ENCODE measurements around the gene TMEM134.

Gene TMEM134

GRCh38 chr11:67455054-67455453 lies 14.0 kb downstream of the TMEM134 start, which contains the start of gene CABP4:
CABP4 (plus strand) TSS chr11:67455354; CDS start chr11:67455424, 70 bp downstream.
- no peak for TF ChIP-seq JUND (IDR thresholded peaks at IDR 0.05; ENCODE audit: low read depth)
- in situ Hi-C loops (cut with HindIII; ENCODE audit: low pct_unique_long_range_greater_than_20kb, low sequenced_read_pairs) = no loop called here
- no peak for DNase-seq (ENCODE audit: low read depth in 1 of 2, low spot score in 1 of 2)

DNA sequence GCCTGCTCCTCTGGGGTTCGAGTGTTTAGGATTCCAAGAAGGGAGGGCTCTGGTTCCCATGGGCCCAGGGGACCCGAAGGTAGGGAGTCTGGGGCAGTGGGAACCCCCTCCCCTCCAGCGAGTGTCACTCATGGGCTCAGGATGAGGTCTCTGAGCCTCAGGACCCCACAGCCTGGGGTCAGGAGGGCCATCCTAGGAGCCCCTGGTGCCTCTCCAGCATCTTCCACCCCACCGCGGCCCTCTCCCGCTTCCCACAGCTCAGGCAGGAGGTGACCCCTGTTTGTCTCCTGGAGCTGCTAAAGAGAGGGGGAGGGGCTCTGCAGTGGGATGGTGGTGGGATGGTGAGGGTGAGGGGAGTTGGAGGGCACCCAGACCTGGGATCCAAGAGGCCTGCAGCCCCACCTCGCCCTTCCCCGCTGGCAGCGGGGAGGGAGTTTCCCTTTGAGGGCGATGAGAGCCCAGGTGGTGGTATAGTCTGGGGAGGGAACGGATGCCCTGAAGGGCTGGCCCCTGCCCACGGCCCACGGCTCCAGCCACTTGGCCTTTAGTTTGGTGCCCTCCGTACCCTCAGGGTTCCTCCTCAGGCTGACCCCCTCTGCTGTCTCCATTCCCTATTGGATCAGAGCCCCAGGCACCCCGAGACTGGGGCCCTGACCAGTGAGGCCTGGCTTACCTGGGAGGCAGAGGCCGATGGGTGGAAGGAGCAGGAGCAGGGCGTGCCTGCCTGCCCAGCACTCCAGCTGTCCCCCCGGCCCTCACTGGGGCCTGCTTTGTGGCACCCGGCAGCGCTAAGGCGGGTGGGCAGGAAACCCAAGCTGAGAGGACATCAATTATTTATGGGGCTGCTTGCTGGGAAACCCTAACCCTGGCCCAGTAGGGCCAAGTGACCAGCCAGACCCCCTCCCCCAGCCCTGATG lies 15.0 kb downstream of the TMEM134 start:
- in situ Hi-C loops (cut with HindIII; ENCODE audit: low pct_unique_long_range_greater_than_20kb, low sequenced_read_pairs) = no loop called here

GRCh38 chr11:67452141-67452952 lies 16.7 kb downstream of the TMEM134 start, which contains the start of gene GPR152:
GPR152 (minus strand) TSS chr11:67452729; CDS start chr11:67452724, 5 bp downstream.
- in situ Hi-C loops (cut with HindIII; ENCODE audit: low pct_unique_long_range_greater_than_20kb, low sequenced_read_pairs) = no loop called here
- no peak for DNase-seq (ENCODE audit: low read depth in 1 of 2, low spot score in 1 of 2)
- no peak for TF ChIP-seq JUND (IDR thresholded peaks at IDR 0.05; ENCODE audit: low read depth)

More for the DNA sequence above, 15.0 kb downstream of the TMEM134 start:
- TF ChIP-seq JUND (IDR thresholded peaks at IDR 0.05; ENCODE audit: low read depth) = no peak
- DNase-seq (ENCODE audit: low read depth in 1 of 2, low spot score in 1 of 2) = no peak

DNA sequence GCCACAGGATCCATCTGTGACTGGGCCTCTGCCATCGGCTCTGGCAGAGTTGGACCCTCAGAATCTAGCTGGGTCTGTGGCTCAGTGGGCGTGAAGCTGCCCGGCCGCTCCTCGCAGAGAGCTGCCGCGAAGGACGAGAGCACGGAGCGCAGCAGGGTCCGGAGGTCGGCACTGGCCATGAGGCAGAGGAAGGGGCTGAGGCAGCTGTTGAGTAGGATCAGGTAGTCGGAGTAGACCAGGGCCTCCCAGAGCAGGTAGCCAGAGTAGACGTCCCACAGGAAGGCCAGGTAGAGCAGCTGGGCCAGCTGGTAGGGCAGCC lies 17.4 kb downstream of the TMEM134 start:
- in situ Hi-C loops (cut with HindIII; ENCODE audit: low pct_unique_long_range_greater_than_20kb, low sequenced_read_pairs) = no loop called here
- DNase-seq (ENCODE audit: low read depth in 1 of 2, low spot score in 1 of 2) = no peak
- no peak for TF ChIP-seq JUND (IDR thresholded peaks at IDR 0.05; ENCODE audit: low read depth)

- no peak for DNase-seq (ENCODE audit: low read depth in 1 of 2, low spot score in 1 of 2)
- no peak for TF ChIP-seq JUND (IDR thresholded peaks at IDR 0.05; ENCODE audit: low read depth)
- in situ Hi-C loops (cut with HindIII; ENCODE audit: low pct_unique_long_range_greater_than_20kb, low sequenced_read_pairs) = no loop called here
Measured at GRCh38 chr11:67450796-67451657, 18.0 kb downstream of the TMEM134 start.

DNA sequence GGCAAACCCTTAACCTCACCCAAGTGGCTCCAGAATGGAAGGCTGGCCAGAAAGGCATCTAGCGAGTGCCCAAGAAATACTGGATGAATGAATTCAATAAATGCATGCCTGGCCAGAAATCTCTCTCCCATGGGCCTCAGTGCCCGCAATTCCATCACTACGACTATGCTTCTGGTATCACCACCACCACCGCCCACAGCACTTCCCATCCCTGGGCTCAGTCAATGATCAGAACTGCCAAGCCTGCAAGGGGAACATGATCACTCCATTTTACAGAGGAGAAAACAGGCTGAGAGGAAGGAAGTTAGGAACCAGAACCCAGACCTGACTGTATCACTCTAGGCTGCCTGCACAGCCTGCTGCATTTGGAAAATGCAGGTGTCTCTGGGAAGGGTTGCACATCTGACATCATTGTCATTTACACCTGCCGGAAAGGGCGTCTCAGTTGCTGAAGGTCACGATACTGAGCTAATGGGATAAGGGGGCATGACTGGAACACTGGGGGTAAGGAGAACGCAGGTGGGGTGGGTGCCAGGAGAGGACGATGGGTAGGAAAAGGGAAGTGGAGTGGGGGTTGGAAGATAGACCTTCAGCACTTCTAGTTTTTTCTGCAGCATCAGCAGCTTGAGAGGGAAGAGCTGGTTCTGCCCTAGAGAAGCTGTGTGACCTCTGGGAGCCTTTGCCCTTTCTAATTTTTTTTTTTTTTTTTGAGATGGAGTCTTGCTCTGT lies 19.8 kb downstream of the TMEM134 start:
- in situ Hi-C loops (cut with HindIII; ENCODE audit: low pct_unique_long_range_greater_than_20kb, low sequenced_read_pairs) = no loop called here
- TF ChIP-seq JUND (IDR thresholded peaks at IDR 0.05; ENCODE audit: low read depth) = no peak

DNA sequence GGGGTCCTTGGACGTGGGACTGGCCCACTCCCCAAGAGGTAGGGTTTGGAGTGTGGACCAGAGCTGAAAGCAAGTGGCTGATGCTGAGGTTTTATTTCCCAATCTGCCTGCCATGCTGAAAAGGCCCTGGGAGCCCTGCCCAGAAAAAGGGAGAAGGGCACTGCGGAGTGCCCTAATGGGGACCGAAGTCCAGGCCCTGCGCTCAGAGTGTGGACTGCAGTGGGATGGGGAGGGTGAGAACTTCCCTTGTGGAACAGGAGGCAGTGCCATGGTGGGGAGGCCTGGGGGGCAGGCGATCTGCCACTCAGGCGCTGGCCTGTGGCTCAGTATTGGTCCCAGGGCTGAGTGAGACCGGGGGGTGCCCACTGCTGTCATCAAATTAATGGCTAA lies 20.8 kb downstream of the TMEM134 start:
- no peak for DNase-seq (ENCODE audit: low read depth in 1 of 2, low spot score in 1 of 2)
- in situ Hi-C loops (cut with HindIII; ENCODE audit: low pct_unique_long_range_greater_than_20kb, low sequenced_read_pairs) = no loop called here
- TF ChIP-seq JUND (IDR thresholded peaks at IDR 0.05; ENCODE audit: low read depth) = no peak

More for the DNA sequence above, 19.8 kb downstream of the TMEM134 start:
- DNase-seq (ENCODE audit: low read depth in 1 of 2, low spot score in 1 of 2) = no peak

GRCh38 chr11:67445515-67445914 lies 23.5 kb downstream of the TMEM134 start:
- in situ Hi-C loops (cut with HindIII; ENCODE audit: low pct_unique_long_range_greater_than_20kb, low sequenced_read_pairs) = no loop called here
- TF ChIP-seq JUND (IDR thresholded peaks at IDR 0.05; ENCODE audit: low read depth) = no peak
- DNase-seq (ENCODE audit: low read depth in 1 of 2, low spot score in 1 of 2) = no peak

GRCh38 chr11:67442504-67443404 lies 26.3 kb downstream of the TMEM134 start:
- TF ChIP-seq JUND (IDR thresholded peaks at IDR 0.05; ENCODE audit: low read depth) = no peak
- in situ Hi-C loops (cut with HindIII; ENCODE audit: low pct_unique_long_range_greater_than_20kb, low sequenced_read_pairs) = no loop called here
- no peak for DNase-seq (ENCODE audit: low read depth in 1 of 2, low spot score in 1 of 2)

GRCh38 chr11:67441731-67442351 lies 27.2 kb downstream of the TMEM134 start:
- in situ Hi-C loops (cut with HindIII; ENCODE audit: low pct_unique_long_range_greater_than_20kb, low sequenced_read_pairs) = no loop called here
- no peak for TF ChIP-seq JUND (IDR thresholded peaks at IDR 0.05; ENCODE audit: low read depth)
- DNase-seq (ENCODE audit: low read depth in 1 of 2, low spot score in 1 of 2) = no peak
